Measurements from ENCODE around the gene KLHL29. TPM values are rescaled to one million over a fixed set of nuclear protein-coding genes. Genes with fewer than 3 reads are reported as not detected.

KLHL29 gene
- total RNA-seq, 1 experiment from 2014 or later, result 16.7 TPM

DNA sequence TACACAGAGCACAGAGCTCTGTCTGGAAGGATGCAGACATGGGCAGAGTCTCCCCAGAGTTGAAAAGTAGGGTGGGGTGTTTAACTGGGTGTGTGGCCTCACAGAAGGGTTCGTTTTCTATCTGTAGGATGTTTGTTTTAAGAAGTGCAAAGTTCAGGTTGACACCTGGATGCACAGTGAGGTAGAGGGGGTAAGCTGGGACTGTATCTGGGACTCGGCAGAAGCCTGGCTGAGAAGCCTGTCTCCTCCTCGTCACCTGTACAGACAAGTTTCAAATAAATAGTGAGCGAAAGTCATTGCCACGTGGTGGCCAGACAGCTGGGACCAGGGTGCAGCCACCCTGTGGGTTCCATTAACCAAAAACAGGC is 145.9 kb downstream of the KLHL29 start:
- no peaks in the 10 kb centered on the region for H3K27me3 ChIP-seq (ENCODE audit: insufficient read depth, low read length)
- H3K36me3 ChIP-seq (ENCODE audit: control insufficient read depth in 1 of 2, insufficient read depth in 2 of 2, low read length in 2 of 2), result no peaks in the 10 kb centered on the region
- H3K79me2 ChIP-seq (ENCODE audit: insufficient read depth, low read length), result no peaks in the 10 kb centered on the region
- ChIA-PET CTCF (no interaction called here), POLR2A (no interaction called here), RAD21 (ENCODE audit: low non-redundant PET in 1 of 2, low total read pairs in 2 of 2, uncharacterized antibody in 2 of 2, unreplicated experiment in 2 of 2) (no interaction called here)
- H3K4me1 ChIP-seq (ENCODE audit: control insufficient read depth in 1 of 2, insufficient read depth in 2 of 2, low read length in 2 of 2), result no peaks in the 10 kb centered on the region
- no TSS peak for BruUV-seq (replicated peaks)
- no peaks in the 10 kb centered on the region for H3K9me2 ChIP-seq (ENCODE audit: insufficient read depth)
- H3K9me3 ChIP-seq (ENCODE audit: control insufficient read depth in 1 of 2, insufficient read depth in 1 of 2, low read depth in 1 of 2, low read length in 2 of 2), result no peaks in the 10 kb centered on the region
- H3K4me2 ChIP-seq (ENCODE audit: low read length), result no peak overlapping the region
- no peak overlapping the region for H3K4me3 ChIP-seq (replicated peaks in 1 of 2; ENCODE audit: low read depth in 1 of 2, low read length in 2 of 2)
- no peak for TF ChIP-seq TCF7L2 (IDR thresholded peaks at IDR 0.05; ENCODE audit: borderline replicate concordance, extremely low read depth, insufficient read depth, insufficient read length)
- no peak for TF ChIP-seq JUND (IDR thresholded peaks at IDR 0.05)
- TF ChIP-seq EZH2 (IDR thresholded peaks at IDR 0.05), result no peak
- TF ChIP-seq FOSL1 (IDR thresholded peaks at IDR 0.05; ENCODE audit: low read depth), result no peak
- no peak for TF ChIP-seq EZH2phosphoT487 (IDR thresholded peaks at IDR 0.05; ENCODE audit: borderline replicate concordance)
- TF ChIP-seq, protein P1, sequence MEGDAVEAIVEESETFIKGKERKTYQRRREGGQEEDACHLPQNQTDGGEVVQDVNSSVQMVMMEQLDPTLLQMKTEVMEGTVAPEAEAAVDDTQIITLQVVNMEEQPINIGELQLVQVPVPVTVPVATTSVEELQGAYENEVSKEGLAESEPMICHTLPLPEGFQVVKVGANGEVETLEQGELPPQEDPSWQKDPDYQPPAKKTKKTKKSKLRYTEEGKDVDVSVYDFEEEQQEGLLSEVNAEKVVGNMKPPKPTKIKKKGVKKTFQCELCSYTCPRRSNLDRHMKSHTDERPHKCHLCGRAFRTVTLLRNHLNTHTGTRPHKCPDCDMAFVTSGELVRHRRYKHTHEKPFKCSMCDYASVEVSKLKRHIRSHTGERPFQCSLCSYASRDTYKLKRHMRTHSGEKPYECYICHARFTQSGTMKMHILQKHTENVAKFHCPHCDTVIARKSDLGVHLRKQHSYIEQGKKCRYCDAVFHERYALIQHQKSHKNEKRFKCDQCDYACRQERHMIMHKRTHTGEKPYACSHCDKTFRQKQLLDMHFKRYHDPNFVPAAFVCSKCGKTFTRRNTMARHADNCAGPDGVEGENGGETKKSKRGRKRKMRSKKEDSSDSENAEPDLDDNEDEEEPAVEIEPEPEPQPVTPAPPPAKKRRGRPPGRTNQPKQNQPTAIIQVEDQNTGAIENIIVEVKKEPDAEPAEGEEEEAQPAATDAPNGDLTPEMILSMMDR (IDR thresholded peaks at IDR 0.05 in 2 of 3, conservative IDR thresholded peaks at IDR 0.05 in 1 of 3; ENCODE audit: borderline replicate concordance in 1 of 3, insufficient read depth in 1 of 3, low read depth in 2 of 3, low read length in 2 of 3), result no peak
- no peak for TF ChIP-seq ZFX (IDR thresholded peaks at IDR 0.05)
- TF ChIP-seq ZNF274 (IDR thresholded peaks at IDR 0.05; ENCODE audit: low read depth, low read length), result no peak
- no peak for TF ChIP-seq EGR1 (IDR thresholded peaks at IDR 0.05; ENCODE audit: low read depth)
- no peak for TF ChIP-seq SIN3A (IDR thresholded peaks at IDR 0.05; ENCODE audit: low read depth)
- TF ChIP-seq, protein P2, sequence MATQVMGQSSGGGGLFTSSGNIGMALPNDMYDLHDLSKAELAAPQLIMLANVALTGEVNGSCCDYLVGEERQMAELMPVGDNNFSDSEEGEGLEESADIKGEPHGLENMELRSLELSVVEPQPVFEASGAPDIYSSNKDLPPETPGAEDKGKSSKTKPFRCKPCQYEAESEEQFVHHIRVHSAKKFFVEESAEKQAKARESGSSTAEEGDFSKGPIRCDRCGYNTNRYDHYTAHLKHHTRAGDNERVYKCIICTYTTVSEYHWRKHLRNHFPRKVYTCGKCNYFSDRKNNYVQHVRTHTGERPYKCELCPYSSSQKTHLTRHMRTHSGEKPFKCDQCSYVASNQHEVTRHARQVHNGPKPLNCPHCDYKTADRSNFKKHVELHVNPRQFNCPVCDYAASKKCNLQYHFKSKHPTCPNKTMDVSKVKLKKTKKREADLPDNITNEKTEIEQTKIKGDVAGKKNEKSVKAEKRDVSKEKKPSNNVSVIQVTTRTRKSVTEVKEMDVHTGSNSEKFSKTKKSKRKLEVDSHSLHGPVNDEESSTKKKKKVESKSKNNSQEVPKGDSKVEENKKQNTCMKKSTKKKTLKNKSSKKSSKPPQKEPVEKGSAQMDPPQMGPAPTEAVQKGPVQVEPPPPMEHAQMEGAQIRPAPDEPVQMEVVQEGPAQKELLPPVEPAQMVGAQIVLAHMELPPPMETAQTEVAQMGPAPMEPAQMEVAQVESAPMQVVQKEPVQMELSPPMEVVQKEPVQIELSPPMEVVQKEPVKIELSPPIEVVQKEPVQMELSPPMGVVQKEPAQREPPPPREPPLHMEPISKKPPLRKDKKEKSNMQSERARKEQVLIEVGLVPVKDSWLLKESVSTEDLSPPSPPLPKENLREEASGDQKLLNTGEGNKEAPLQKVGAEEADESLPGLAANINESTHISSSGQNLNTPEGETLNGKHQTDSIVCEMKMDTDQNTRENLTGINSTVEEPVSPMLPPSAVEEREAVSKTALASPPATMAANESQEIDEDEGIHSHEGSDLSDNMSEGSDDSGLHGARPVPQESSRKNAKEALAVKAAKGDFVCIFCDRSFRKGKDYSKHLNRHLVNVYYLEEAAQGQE (IDR thresholded peaks at IDR 0.05; ENCODE audit: low read depth), result no peak
- TF ChIP-seq CBX3 (IDR thresholded peaks at IDR 0.05; ENCODE audit: low read depth), result no peak
- TF ChIP-seq, protein P3, sequence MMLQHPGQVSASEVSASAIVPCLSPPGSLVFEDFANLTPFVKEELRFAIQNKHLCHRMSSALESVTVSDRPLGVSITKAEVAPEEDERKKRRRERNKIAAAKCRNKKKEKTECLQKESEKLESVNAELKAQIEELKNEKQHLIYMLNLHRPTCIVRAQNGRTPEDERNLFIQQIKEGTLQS (IDR thresholded peaks at IDR 0.05), result no peak
- TF ChIP-seq, protein P4, sequence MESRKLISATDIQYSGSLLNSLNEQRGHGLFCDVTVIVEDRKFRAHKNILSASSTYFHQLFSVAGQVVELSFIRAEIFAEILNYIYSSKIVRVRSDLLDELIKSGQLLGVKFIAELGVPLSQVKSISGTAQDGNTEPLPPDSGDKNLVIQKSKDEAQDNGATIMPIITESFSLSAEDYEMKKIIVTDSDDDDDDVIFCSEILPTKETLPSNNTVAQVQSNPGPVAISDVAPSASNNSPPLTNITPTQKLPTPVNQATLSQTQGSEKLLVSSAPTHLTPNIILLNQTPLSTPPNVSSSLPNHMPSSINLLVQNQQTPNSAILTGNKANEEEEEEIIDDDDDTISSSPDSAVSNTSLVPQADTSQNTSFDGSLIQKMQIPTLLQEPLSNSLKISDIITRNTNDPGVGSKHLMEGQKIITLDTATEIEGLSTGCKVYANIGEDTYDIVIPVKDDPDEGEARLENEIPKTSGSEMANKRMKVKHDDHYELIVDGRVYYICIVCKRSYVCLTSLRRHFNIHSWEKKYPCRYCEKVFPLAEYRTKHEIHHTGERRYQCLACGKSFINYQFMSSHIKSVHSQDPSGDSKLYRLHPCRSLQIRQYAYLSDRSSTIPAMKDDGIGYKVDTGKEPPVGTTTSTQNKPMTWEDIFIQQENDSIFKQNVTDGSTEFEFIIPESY (IDR thresholded peaks at IDR 0.05; ENCODE audit: extremely low read depth, insufficient replicate concordance, low read length), result no peak
- no peak for TF ChIP-seq POLR2AphosphoS5 (IDR thresholded peaks at IDR 0.05; ENCODE audit: low read depth, low read length)
- TF ChIP-seq POLR2A (IDR thresholded peaks at IDR 0.05; ENCODE audit: borderline replicate concordance, extremely low read depth, insufficient read depth, insufficient read length), result no peak
- no peak for TF ChIP-seq YY1 (IDR thresholded peaks at IDR 0.05; ENCODE audit: extremely low read depth, insufficient replicate concordance, low read depth, low read length)
- no peak for DNase-seq (ENCODE audit: low read depth, low spot score)
- ATAC-seq, result no peak
- no peak overlapping the region for H3K9ac ChIP-seq (ENCODE audit: low read length)
- H3K27ac ChIP-seq (ENCODE audit: low read depth, low read length), result no peak overlapping the region
- intact Hi-C loops (cut with micrococcal nuclease), result no loop called here
- no peaks in the 10 kb centered on the region for H4K20me1 ChIP-seq (ENCODE audit: insufficient read depth)
- no peak overlapping the region for H2AFZ ChIP-seq (ENCODE audit: low read depth, low read length, poor library complexity, severe bottlenecking)
